ENCODE data around the gene CHAF1A.

DNA sequence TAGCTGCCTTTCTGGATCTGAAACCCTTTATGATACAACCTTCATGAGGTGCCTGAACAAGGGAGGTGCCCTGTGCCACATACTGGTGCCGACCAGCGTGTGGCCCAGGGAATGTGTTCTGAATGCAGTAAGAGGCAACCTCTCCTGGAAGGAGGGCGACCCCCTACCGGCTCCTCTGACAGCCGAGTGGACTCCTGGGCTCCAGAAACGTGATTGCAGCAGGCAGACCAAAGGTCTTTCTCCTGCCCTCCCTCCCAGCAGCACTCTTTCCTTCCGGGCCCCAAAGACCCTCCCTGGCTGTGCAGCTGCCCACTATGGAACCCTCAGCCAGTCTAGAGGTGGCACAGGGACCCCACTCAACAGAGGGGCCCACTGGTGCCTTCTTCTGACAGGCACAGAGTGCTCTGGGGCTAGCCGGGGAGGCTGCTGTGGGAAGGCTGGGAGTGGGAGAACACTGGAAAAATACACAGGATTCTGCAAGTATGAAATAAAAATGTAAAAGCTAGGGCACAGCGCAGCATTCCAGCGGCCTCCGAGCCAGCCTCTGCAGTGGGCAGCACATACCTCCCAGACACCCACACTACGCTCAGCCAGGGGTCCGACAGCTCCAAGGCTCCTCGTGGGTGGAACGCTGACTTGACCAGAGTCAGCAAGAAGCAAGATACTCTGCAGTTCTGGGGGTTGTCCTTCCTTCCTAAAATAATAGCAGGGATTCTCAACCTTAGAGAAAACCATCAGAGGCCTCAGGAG, 17.0 kb upstream of the CHAF1A start:
- no peak for TF ChIP-seq EZH2 (IDR thresholded peaks at IDR 0.05; ENCODE audit: low read depth)
- TF ChIP-seq, protein P1, sequence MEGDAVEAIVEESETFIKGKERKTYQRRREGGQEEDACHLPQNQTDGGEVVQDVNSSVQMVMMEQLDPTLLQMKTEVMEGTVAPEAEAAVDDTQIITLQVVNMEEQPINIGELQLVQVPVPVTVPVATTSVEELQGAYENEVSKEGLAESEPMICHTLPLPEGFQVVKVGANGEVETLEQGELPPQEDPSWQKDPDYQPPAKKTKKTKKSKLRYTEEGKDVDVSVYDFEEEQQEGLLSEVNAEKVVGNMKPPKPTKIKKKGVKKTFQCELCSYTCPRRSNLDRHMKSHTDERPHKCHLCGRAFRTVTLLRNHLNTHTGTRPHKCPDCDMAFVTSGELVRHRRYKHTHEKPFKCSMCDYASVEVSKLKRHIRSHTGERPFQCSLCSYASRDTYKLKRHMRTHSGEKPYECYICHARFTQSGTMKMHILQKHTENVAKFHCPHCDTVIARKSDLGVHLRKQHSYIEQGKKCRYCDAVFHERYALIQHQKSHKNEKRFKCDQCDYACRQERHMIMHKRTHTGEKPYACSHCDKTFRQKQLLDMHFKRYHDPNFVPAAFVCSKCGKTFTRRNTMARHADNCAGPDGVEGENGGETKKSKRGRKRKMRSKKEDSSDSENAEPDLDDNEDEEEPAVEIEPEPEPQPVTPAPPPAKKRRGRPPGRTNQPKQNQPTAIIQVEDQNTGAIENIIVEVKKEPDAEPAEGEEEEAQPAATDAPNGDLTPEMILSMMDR (conservative IDR thresholded peaks at IDR 0.05), result no peak

Data from PC-9 (cell line).